Measurements from ENCODE around the gene FMN2.

FMN2 gene

DNA sequence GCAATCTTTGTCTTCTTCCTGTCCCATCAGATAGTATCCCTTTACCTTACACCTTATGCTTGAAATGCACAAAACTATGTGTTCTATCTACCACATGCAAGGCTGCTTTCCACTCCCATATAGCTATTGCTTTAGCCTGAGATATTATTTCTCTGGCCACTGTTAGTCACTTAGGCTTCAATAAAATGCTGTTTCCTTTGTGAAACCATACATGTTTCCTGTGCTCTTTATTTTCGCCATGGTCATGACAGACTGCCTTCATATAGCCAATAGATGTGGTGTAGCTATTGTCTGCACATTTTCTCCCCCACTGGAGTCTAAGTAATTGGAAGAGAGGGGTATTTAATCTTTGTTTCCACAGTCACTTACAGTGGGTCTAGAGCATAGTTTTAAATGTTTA is 411.9 kb downstream of the FMN2 start:
- no peak for TF ChIP-seq CTCF (IDR thresholded peaks at IDR 0.05)

DNA sequence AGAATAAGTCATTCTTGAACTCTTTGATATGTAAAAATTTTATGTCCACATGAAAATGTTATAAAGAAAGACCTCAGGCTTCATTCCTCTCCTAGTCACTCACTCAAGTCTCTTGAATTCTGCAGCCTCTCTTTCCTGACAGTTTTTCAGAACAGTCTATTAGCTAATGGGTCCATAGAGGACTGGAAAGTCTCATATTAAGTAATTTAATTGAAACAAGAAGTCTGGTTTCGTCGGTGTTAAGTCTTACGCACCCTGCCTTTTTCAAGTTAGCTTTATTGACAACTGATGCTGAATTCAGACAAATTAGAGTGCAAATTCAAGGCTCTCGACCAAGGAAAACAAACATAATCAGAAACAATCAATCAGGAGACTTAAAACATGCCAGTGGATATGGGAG is 414.5 kb downstream of the FMN2 start:
- no peak for TF ChIP-seq CTCF (IDR thresholded peaks at IDR 0.05)
- no peak for DNase-seq (ENCODE audit: low spot score)
- Histone ChIP-seq H3K27ac (no peak overlapping the region), H3K4me3 (no peak overlapping the region)

More for the DNA sequence above, 411.9 kb downstream of the FMN2 start:
- H3K27ac ChIP-seq, result no peak overlapping the region
- H3K4me3 ChIP-seq, result no peak overlapping the region
- DNase-seq (ENCODE audit: low spot score), result no peak

DNA sequence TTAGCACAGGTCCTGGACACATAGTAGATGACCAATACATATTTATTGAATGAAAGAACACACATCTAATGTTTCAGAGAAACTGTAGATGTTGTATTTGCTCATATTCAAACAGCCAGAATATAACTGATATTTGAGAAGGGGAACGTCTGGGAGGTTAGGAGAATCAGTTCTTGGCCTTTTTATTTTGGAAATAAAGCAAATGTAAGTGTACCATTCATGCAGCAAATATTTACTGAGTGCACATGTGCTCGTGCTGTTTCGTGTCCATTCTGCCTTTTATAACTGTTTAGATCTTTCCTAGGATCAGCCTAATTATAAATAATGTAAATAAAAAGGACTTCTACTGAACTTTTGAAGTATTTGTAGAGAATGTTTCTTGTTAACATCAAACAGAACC is 416.5 kb downstream of the FMN2 start:
- Histone ChIP-seq H3K4me3 (no peak overlapping the region), H3K27ac (no peak overlapping the region)
- DNase-seq (ENCODE audit: low spot score), result no peak
- TF ChIP-seq CTCF (IDR thresholded peaks at IDR 0.05), result no peak

DNA sequence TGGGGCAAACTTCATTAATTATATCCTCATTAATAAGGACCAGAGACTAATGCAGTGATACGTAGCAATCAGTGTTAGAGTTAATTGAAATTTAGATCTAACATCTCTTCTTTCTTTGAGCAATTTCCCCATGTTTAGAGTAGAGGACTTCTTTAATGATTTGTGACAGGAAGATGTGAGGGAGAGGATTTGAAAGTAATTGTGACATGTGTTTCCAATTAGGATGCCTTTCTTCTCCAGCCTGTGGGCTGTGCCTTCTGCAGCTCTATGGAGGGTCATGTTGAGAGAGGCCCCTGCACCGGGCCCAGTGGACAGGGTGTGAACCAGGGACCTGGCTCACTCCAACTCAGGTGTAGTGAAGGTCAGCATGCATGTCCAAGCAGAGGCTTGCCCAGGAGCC is 417.3 kb downstream of the FMN2 start:
- no peak for DNase-seq (ENCODE audit: low spot score)

DNA sequence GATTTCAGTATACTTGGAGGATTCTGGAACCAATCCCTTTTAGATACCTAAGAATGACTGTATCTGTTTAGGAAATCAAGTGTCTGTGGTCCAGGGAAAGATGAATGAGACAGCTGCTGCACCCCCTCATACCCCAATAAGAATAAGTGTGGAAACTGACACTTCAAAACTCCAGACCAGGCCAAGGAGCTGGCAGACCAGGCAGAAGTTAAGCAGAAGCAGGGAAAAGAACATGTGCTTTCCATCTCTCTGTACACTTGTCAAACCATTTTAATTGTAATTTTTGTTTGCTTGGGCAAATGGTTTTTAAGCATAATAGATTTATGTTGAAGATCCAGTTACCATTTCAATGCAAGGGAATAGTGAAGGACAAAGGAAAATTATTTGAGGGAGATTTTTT is 420.1 kb downstream of the FMN2 start:
- no peak overlapping the region for H3K4me3 ChIP-seq
- H3K27ac ChIP-seq, result no peak overlapping the region
- TF ChIP-seq CTCF (IDR thresholded peaks at IDR 0.05), result no peak
- DNase-seq (ENCODE audit: low spot score), result no peak

More for the DNA sequence above, 417.3 kb downstream of the FMN2 start:
- no peak overlapping the region for H3K27ac ChIP-seq
- no peak overlapping the region for H3K4me3 ChIP-seq
- no peak for TF ChIP-seq CTCF (IDR thresholded peaks at IDR 0.05)

- no peak overlapping the region for H3K4me3 ChIP-seq
- H3K27ac ChIP-seq, result no peak overlapping the region
- no peak for DNase-seq (ENCODE audit: low spot score)
- no peak for TF ChIP-seq CTCF (IDR thresholded peaks at IDR 0.05)
Observed at GRCh38 chr1:240515505-240515904, 423.8 kb downstream of the FMN2 start.

- no peak for TF ChIP-seq CTCF (IDR thresholded peaks at IDR 0.05)
- Histone ChIP-seq H3K27ac (no peak overlapping the region), H3K4me3 (no peak overlapping the region)
- DNase-seq (ENCODE audit: low spot score), result no peak
Observed at GRCh38 chr1:240516069-240516468, 424.4 kb downstream of the FMN2 start.

Data from coronary artery (tissue), 2 donors.